Activated CD8-positive, alpha-beta T cell treated with anti-CD3 and anti-CD28 coated beads for 36 hours (primary cell): ENCODE measurements around the gene PRR7. TPM values are rescaled to one million over a fixed set of nuclear protein-coding genes. Genes with fewer than 3 reads are reported as not detected.
A peak's percentile ranks its signal among the peaks of the same experiment; 100 is the strongest.

Experiments
- ATAC-seq: fragments of 200-7000 bp; cut with Tn5 transposase; one replicate; pipeline ENCODE4 v1.10.0; 2021; ENCODE audit warnings: mild to moderate bottlenecking, moderate library complexity
- CTCF ChIA-PET: fragments of 350-600 bp; sonication (Branson Sonifier 250); formaldehyde crosslinking; loops from one replicate; lab custom pipeline; 2021; ENCODE audit warnings: antibody characterized with exemption; lab: Charles Lee
- POLR2A ChIA-PET: fragments of 350-600 bp; sonication (Branson Sonifier 250); formaldehyde crosslinking; loops from one replicate; lab custom pipeline; 2021; ENCODE audit warnings: antibody characterized with exemption; lab: Charles Lee
- DNase-seq: peaks from one replicate; pipeline ENCODE4 v3.0.0-alpha.2; 2020
- H3K27ac Mint-ChIP-seq: one replicate; pipeline ENCODE4 v1.8.0; 2021; ENCODE audit warnings: mild to moderate bottlenecking, mixed read lengths
- H3K27me3 Mint-ChIP-seq: one replicate; pipeline ENCODE4 v1.8.0; 2021; ENCODE audit warnings: mixed read lengths
- H3K36me3 Mint-ChIP-seq: one replicate; pipeline ENCODE4 v1.8.0; 2021; ENCODE audit warnings: low read depth, mixed read lengths
- H3K4me1 Mint-ChIP-seq: one replicate; pipeline ENCODE4 v1.8.0; 2021; ENCODE audit warnings: low read depth, mixed read lengths
- H3K4me3 Mint-ChIP-seq: one replicate; pipeline ENCODE4 v1.8.0; 2021; ENCODE audit warnings: mild to moderate bottlenecking, moderate library complexity, mixed read lengths
- H3K9me3 Mint-ChIP-seq: one replicate; pipeline ENCODE4 v1.8.0; 2021; ENCODE audit warnings: mixed read lengths
- CTCF ChIP-seq: fragments of 200-600 bp; IDR thresholded peaks from one replicate; pipeline ENCODE4 v1.8.0; 2022; ENCODE audit warnings: antibody characterized with exemption, mild to moderate bottlenecking
- intact Hi-C: fragments of 100-400 bp; cut with micrococcal nuclease; formaldehyde crosslinking; loops from one replicate; pipeline ENCODE4 v1.10.0; 2022
- total RNA-seq, 2 experiments: library from RNA; stranded (reverse); gene quantifications; one replicate each; pipeline ENCODE4 v1.2.3, GENCODE V29; 2021

PRR7 gene
- total RNA-seq, 2 experiments from 2014 or later = 32.6 to 36.4 TPM

GRCh38 chr5:177495243-177496060 lies 48.8 kb downstream of the PRR7 start:
- ChIA-PET CTCF (interaction anchor here (1.2 to 4.8 kb wide), 8 partner anchors 13 to 186 kb away, joined by 3 to 30 read pairs (median 5); no protein-coding TSS in a partner anchor), POLR2A (interaction anchor here (1.0 to 7.1 kb wide), 7 partner anchors 9 to 96 kb away, joined by 3 to 130 read pairs (median 4); partner anchors contain the start of genes DBN1 and TMED9)
- peak overlapping the region; percentile 71 for H3K4me3 Mint-ChIP-seq
- H3K4me1 Mint-ChIP-seq = peaks cover 38% of the 10 kb centered on the region
- no peak for TF ChIP-seq CTCF
- DNase-seq (peak; percentile 46), ATAC-seq (no peak)
- H3K9me3 Mint-ChIP-seq = no peaks in the 10 kb centered on the region
- H3K27ac Mint-ChIP-seq = peak overlapping the region; percentile 78
- intact Hi-C loops = loop anchor here (2.0 to 5.0 kb wide), 3 partner anchors 38 to 183 kb away; partner anchors contain the start of gene MXD3
- H3K36me3 Mint-ChIP-seq = peaks cover 20% of the 10 kb centered on the region
- H3K27me3 Mint-ChIP-seq = peaks cover 11% of the 10 kb centered on the region

GRCh38 chr5:177496070-177496726 lies 49.6 kb downstream of the PRR7 start:
- peaks cover 38% of the 10 kb centered on the region for H3K4me1 Mint-ChIP-seq
- CTCF ChIA-PET = interaction anchor here (1.2 to 4.8 kb wide), 7 partner anchors 12 to 106 kb away, joined by 3 to 30 read pairs (median 12); no protein-coding TSS in a partner anchor
- H3K36me3 Mint-ChIP-seq = peaks cover 15% of the 10 kb centered on the region
- H3K9me3 Mint-ChIP-seq = no peaks in the 10 kb centered on the region
- DNase-seq (no peak), ATAC-seq (no peak)
- peaks cover 11% of the 10 kb centered on the region for H3K27me3 Mint-ChIP-seq
- intact Hi-C loops = loop anchor here (2.0 to 5.0 kb wide), 3 partner anchors 39 to 184 kb away; partner anchors contain the start of gene MXD3
- peak; percentile 47 for TF ChIP-seq CTCF
- peak overlapping the region; percentile 71 for H3K4me3 Mint-ChIP-seq
- H3K27ac Mint-ChIP-seq = no peak overlapping the region
- POLR2A ChIA-PET = interaction anchor here (0.8 to 7.1 kb wide), 9 partner anchors 8 to 107 kb away, joined by 3 to 130 read pairs (median 5); partner anchors contain the start of gene DBN1

GRCh38 chr5:177496727-177497291 lies 50.2 kb downstream of the PRR7 start:
- TF ChIP-seq CTCF = no peak
- CTCF ChIA-PET = interaction anchor here (0.6 to 4.8 kb wide), 16 partner anchors 12 to 187 kb away, joined by 3 to 30 read pairs (median 4); partner anchors contain the start of gene MXD3
- no peaks in the 10 kb centered on the region for H3K9me3 Mint-ChIP-seq
- H3K4me1 Mint-ChIP-seq = peaks cover 38% of the 10 kb centered on the region
- H3K36me3 Mint-ChIP-seq = peaks cover 13% of the 10 kb centered on the region
- peak; percentile 50 for DNase-seq
- intact Hi-C loops = loop anchor here (2.0 to 5.0 kb wide), 3 partner anchors 40 to 185 kb away; partner anchors contain the start of gene MXD3
- POLR2A ChIA-PET = interaction anchor here (0.8 to 7.1 kb wide), 8 partner anchors 9 to 107 kb away, joined by 3 to 130 read pairs (median 6); partner anchors contain the start of genes DBN1 and DDX41
- peaks cover 11% of the 10 kb centered on the region for H3K27me3 Mint-ChIP-seq
- peak; percentile 2 for ATAC-seq
- H3K4me3 Mint-ChIP-seq = peak overlapping the region; percentile 79
- peak overlapping the region; percentile 49 for H3K27ac Mint-ChIP-seq

GRCh38 chr5:177497292-177498012 lies 50.8 kb downstream of the PRR7 start, which contains the start of gene PDLIM7:
Gene PDLIM7, minus strand, starts transcription at chr5:177497604. Its CDS starts 1,092 bp downstream, at chr5:177496512.
- Mint-ChIP-seq H3K9me3 (no peaks in the 10 kb centered on the region), H3K27ac (peak within 1 kb of the TSS; percentile 68), H3K27me3 (peaks cover 11% of the 10 kb centered on the region), H3K4me1 (peaks cover 38% of the 10 kb centered on the region), H3K36me3 (peaks cover 9% of the 10 kb centered on the region), H3K4me3 (peak within 1 kb of the TSS; percentile 79)
- ChIA-PET POLR2A (interaction anchor here (0.9 to 7.1 kb wide), 7 partner anchors 10 to 108 kb away, joined by 3 to 130 read pairs (median 5); partner anchors contain the start of genes DBN1 and DDX41), CTCF (interaction anchor here (0.6 to 2.2 kb wide), 15 partner anchors 11 to 188 kb away, joined by 3 to 12 read pairs (median 4); partner anchors contain the start of gene MXD3)
- intact Hi-C loops = loop anchor here (2.0 to 5.0 kb wide), 3 partner anchors 40 to 185 kb away; partner anchors contain the start of gene MXD3
- DNase-seq (peak; percentile 97), ATAC-seq (peak; percentile 82)
- no peak for TF ChIP-seq CTCF
